GM12878 (cell line): Measurements from ENCODE around the gene GPR151. TPM values are rescaled to one million over a fixed set of nuclear protein-coding genes. Genes with fewer than 3 reads are reported as not detected.

Experiments
- ATAC-seq: fragments of 200-7000 bp; cut with Tn5 transposase; 3 replicates; pipeline ENCODE4 v1.9.1; 2020; ENCODE audit warnings: mild to moderate bottlenecking, moderate library complexity
- BruUV-seq: library from RNA; stranded (reverse); fragments of 400-500 nt; replicated peaks from 2 replicates; lab custom pipeline; 2021; lab: Mats Ljungman, UMichigan
- CTCF ChIA-PET: fragments of 300-600 bp; sonication (Branson Sonifier 250); formaldehyde crosslinking; extraction: SDS; loops from one replicate; lab custom pipeline; 2021; ENCODE audit warnings: inconsistent platforms; lab: Yijun Ruan, JAX
- POLR2A ChIA-PET: fragments of 350-600 bp; formaldehyde crosslinking; extraction: SDS; loops from one replicate; lab custom pipeline; 2021; ENCODE audit warnings: inconsistent platforms; lab: Charles Lee
- RAD21 ChIA-PET: fragments of 300-600 bp; sonication (Branson Sonifier 250); formaldehyde crosslinking; loops from one replicate; lab custom pipeline; 2023; ENCODE audit warnings: antibody characterized with exemption; ENCODE audit not compliant: unreplicated experiment; lab: Charles Lee
- SMC1A ChIA-PET: fragments of 300-600 bp; sonication (Branson Sonifier 250); formaldehyde crosslinking; loops from one replicate; lab custom pipeline; 2023; ENCODE audit not compliant: unreplicated experiment, uncharacterized antibody; lab: Charles Lee
- DNase-seq: peaks from one replicate; pipeline ENCODE4 v3.0.0-alpha.2; 2011; ENCODE audit warnings: low read depth, low spot score
- FAIRE-seq: peaks from 3 replicates; lab custom pipeline; 2011; peaks lifted over from hg19 to GRCh38; lab: Jason Lieb, UNC
- H2AFZ ChIP-seq: 2 replicates; pipeline ENCODE4 v1.6.0; 2011; ENCODE audit warnings: low read depth, low read length, control low read depth; ENCODE audit not compliant: control insufficient read depth
- H3K27ac ChIP-seq: 2 replicates; pipeline ENCODE4 v1.5.1; 2011; ENCODE audit warnings: control low read depth; ENCODE audit not compliant: control insufficient read depth, insufficient read depth
- H3K27me3 ChIP-seq, 2 experiments: replicated peaks in 1 of 2; 2 replicates each; pipeline versions ENCODE4 v1.6.0 to v1.6.1; 2011; ENCODE audit warnings: low read length in 1 of 2; ENCODE audit not compliant: control insufficient read depth in 2 of 2, insufficient read depth in 2 of 2
- H3K36me3 ChIP-seq, 2 experiments: 2 replicates each; pipeline ENCODE4 v1.5.1; 2011; ENCODE audit warnings: low read length in 1 of 2; ENCODE audit not compliant: control insufficient read depth in 2 of 2, insufficient read depth in 2 of 2
- H3K4me1 ChIP-seq: 2 replicates; pipeline ENCODE4 v1.6.1; 2011; ENCODE audit warnings: mild to moderate bottlenecking, low read length, moderate library complexity, mixed read lengths; ENCODE audit not compliant: control insufficient read depth, insufficient read depth
- H3K4me2 ChIP-seq: 2 replicates; pipeline ENCODE4 v1.6.0; 2011; ENCODE audit warnings: control low read depth; ENCODE audit not compliant: control insufficient read depth, insufficient read depth
- H3K4me3 ChIP-seq: fragments of 200-600 bp; sonication (generic); 2 replicates; pipeline ENCODE4 v1.5.1; 2016
- H3K79me2 ChIP-seq: 2 replicates; pipeline ENCODE4 v1.6.0; 2011; ENCODE audit warnings: low read length; ENCODE audit not compliant: control insufficient read depth, insufficient read depth
- H3K9ac ChIP-seq: 2 replicates; pipeline ENCODE4 v1.8.0; 2011; ENCODE audit warnings: low read length, control low read depth, mixed read lengths; ENCODE audit not compliant: control insufficient read depth, insufficient read depth
- H3K9me3 ChIP-seq: replicated peaks from 3 replicates; pipeline ENCODE4 v1.5.1; 2011; ENCODE audit warnings: mild to moderate bottlenecking, low read length; ENCODE audit not compliant: control insufficient read depth, insufficient read depth
- H4K20me1 ChIP-seq: 2 replicates; pipeline ENCODE4 v1.6.0; 2011; ENCODE audit not compliant: control insufficient read depth, insufficient read depth
- BACH1 ChIP-seq: fragments of 450-650 bp; IDR thresholded peaks from 2 replicates; pipeline ENCODE4 v1.6.1; 2017; ENCODE audit warnings: mild to moderate bottlenecking, borderline replicate concordance
- NFXL1 ChIP-seq: fragments of 450-650 bp; IDR thresholded peaks from 2 replicates; pipeline ENCODE4 v1.6.1; 2017; ENCODE audit warnings: antibody characterized with exemption, mild to moderate bottlenecking, borderline replicate concordance
- POLR2AphosphoS2 ChIP-seq: IDR thresholded peaks from 2 replicates; pipeline ENCODE4 v1.6.1; 2011; ENCODE audit warnings: low read depth, mild to moderate bottlenecking, low read length, improper control_type of control experiment, moderate library complexity
- SIN3A ChIP-seq: IDR thresholded peaks from 2 replicates; pipeline ENCODE4 v1.6.1; 2012; ENCODE audit warnings: low read depth, low read length, improper control_type of control experiment
- TAF1 ChIP-seq: IDR thresholded peaks from 2 replicates; pipeline ENCODE4 v1.6.1; 2011; ENCODE audit warnings: mild to moderate bottlenecking, low read depth, low read length, borderline replicate concordance
- TCF7 ChIP-seq: IDR thresholded peaks from 2 replicates; pipeline ENCODE4 v1.6.1; 2014; ENCODE audit warnings: antibody characterized with exemption, borderline replicate concordance
- WGBS: methylation state at CpG from one replicate; pipeline ENCODE4 v1.1.6; 2016; ENCODE audit warnings: low lambda C conversion rate; ENCODE audit not compliant: insufficient replicate concordance, insufficient coverage; ENCODE audit errors: missing lambda C conversion rate; 5-methylcytosine and 5-hydroxymethylcytosine counted together
- in situ Hi-C: fragments of 300-500 bp; cut with MboI; formaldehyde crosslinking; loops from 9 replicates; pipeline ENCODE4 v1.14.3; 2018; ENCODE audit warnings: mixed read lengths
- intact Hi-C: fragments of 100-400 bp; cut with micrococcal nuclease; formaldehyde crosslinking; loops from one replicate; pipeline ENCODE4 v1.14.2; 2022; ENCODE audit not compliant: unreplicated experiment
- polyA plus RNA-seq, 11 experiments: library from polyadenylated mRNA; depleted of rRNA in 4 of 11; unstranded in 6 of 11; stranded (reverse) in 5 of 11; fragments of >200 nt; fragmentation: Nextera tagmentation in 4 of 11; fragmentation: Illumina TruSeq in 1 of 11; extraction: Ambion mirVana in 4 of 11; extraction: Trizol in 1 of 11; gene quantifications; 1 replicate in 1 of 11; 2 replicates in 10 of 11; pipeline versions ENCODE4 v1.2.1 to v1.2.3, GENCODE V29; 2011 to 2016; ENCODE audit warnings: inconsistent platforms in 2 of 11, missing spikeins in 2 of 11, low read depth in 1 of 11
- total RNA-seq, 4 experiments: library from RNA; depleted of rRNA in 3 of 4; stranded (reverse); fragments of >200 nt in 3 of 4; fragmentation: Illumina TruSeq in 1 of 4; extraction: Trizol in 1 of 4; gene quantifications; 2 replicates each; pipeline versions ENCODE4 v1.2.1 to v1.2.3, GENCODE V29; 2013 to 2021
- TF ChIP-seq, protein P1 (sequence below), 3 experiments: IDR thresholded peaks in 2 of 3; conservative IDR thresholded peaks in 1 of 3; 2 replicates each; pipeline ENCODE4 v1.5.1; 2011; ENCODE audit warnings: low read depth in 3 of 3, low read length in 3 of 3, mild to moderate bottlenecking in 3 of 3, control low read depth in 2 of 3, moderate library complexity in 2 of 3, inconsistent platforms in 1 of 3, mixed read lengths in 1 of 3; ENCODE audit not compliant: control insufficient read depth in 2 of 3, insufficient read depth in 1 of 3; ENCODE audit errors: extremely low read depth in 1 of 3
- TF ChIP-seq, protein P2 (sequence below): IDR thresholded peaks from 2 replicates; pipeline ENCODE4 v1.6.1; 2011; ENCODE audit warnings: low read depth, low read length, improper control_type of control experiment, borderline replicate concordance
- TF ChIP-seq, protein P3 (sequence below): IDR thresholded peaks from 2 replicates; pipeline ENCODE4 v1.6.1; 2012; ENCODE audit warnings: mild to moderate bottlenecking, low read depth, low read length
- TF ChIP-seq, protein P4 (sequence below): fragments of 450-650 bp; IDR thresholded peaks from 2 replicates; pipeline ENCODE4 v1.6.1; 2016; ENCODE audit warnings: mild to moderate bottlenecking

The GPR151 gene
- total and polyA plus RNA-seq, 10 of the 15 experiments (the other 5 are each of a cell fraction or from before 2014, with no cell fraction given), result 0.11 TPM; not detected in 9

DNA sequence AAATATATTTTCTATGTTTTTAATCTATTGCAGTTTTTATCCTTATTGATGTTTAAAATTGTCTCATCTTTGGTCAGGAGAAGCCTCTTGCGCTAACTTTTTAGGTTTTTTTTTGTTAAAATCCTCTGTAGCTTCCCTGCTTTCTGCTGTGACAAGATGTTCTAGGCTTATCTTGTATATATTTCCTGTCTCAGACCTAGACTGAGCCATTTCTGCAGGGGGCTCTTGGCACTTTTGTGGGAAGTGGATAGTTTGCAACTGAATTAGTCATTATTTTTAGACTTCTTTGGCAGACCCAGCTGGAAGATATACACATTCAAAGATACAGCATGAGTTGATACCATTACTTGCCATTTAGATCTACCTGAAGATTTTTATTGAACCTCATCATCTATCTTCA lies 40.1 kb downstream of the GPR151 start:
- H3K79me2 ChIP-seq, result no peaks in the 10 kb centered on the region
- FAIRE-seq, result no peak

DNA sequence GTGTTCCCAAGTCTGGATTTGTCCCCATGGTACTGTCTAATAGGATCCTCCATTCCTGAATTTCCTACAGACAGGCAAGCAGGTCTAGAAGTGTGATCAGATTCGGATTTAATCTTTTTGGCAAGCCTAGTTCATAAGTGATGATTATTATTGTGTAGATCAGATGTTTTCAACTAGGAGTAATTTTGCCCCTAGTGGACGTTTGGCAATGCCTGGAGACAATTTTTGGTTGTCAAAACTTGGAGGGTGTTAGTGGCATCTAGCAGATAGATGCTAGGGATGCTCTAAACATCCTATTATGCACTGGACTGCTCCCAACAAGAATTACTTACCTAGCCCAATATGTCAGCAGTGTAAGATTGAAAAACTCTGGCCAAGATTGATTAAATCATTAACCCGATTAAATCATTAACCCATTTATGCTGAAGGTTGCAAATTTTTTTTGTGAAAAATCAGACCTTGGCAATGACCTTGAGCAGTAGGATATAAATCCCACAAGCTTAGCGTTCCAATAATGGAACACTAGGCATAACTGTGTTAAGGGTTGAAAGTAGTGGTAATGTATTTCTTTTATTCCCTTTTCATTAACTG lies 40.7 kb downstream of the GPR151 start:
- RAD21 ChIA-PET, result no interaction called here
- Histone ChIP-seq H2AFZ (no peak overlapping the region), H4K20me1 (no peaks in the 10 kb centered on the region; the same call in 1 of the 2 replicates), H3K27me3 (no peaks in the 10 kb centered on the region), H3K27ac (no peak overlapping the region), H3K4me2 (no peak overlapping the region), H3K9ac (no peak overlapping the region), H3K79me2 (no peaks in the 10 kb centered on the region)
- no peak for DNase-seq
- BruUV-seq, result no TSS peak
- SMC1A ChIA-PET, result no interaction called here
- WGBS, result 74% methylated on average over 4 of the region's 4 CpGs
- intact Hi-C loops, result no loop called here
- in situ Hi-C loops, result no loop called here
- CTCF ChIA-PET, result no interaction called here
- TF ChIP-seq, protein P1, sequence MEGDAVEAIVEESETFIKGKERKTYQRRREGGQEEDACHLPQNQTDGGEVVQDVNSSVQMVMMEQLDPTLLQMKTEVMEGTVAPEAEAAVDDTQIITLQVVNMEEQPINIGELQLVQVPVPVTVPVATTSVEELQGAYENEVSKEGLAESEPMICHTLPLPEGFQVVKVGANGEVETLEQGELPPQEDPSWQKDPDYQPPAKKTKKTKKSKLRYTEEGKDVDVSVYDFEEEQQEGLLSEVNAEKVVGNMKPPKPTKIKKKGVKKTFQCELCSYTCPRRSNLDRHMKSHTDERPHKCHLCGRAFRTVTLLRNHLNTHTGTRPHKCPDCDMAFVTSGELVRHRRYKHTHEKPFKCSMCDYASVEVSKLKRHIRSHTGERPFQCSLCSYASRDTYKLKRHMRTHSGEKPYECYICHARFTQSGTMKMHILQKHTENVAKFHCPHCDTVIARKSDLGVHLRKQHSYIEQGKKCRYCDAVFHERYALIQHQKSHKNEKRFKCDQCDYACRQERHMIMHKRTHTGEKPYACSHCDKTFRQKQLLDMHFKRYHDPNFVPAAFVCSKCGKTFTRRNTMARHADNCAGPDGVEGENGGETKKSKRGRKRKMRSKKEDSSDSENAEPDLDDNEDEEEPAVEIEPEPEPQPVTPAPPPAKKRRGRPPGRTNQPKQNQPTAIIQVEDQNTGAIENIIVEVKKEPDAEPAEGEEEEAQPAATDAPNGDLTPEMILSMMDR (IDR thresholded peaks at IDR 0.05 in 2 of 3, conservative IDR thresholded peaks at IDR 0.05 in 1 of 3; ENCODE audit: control insufficient read depth in 2 of 3, extremely low read depth in 1 of 3, insufficient read depth in 1 of 3, low read depth in 3 of 3, low read length in 3 of 3), result peak in 2 of 3 experiments; percentile 31 to 47; a peak in 4 of 6 replicates
- TF ChIP-seq, protein P2, sequence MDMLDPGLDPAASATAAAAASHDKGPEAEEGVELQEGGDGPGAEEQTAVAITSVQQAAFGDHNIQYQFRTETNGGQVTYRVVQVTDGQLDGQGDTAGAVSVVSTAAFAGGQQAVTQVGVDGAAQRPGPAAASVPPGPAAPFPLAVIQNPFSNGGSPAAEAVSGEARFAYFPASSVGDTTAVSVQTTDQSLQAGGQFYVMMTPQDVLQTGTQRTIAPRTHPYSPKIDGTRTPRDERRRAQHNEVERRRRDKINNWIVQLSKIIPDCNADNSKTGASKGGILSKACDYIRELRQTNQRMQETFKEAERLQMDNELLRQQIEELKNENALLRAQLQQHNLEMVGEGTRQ, result no peak
- TF ChIP-seq, protein P3, sequence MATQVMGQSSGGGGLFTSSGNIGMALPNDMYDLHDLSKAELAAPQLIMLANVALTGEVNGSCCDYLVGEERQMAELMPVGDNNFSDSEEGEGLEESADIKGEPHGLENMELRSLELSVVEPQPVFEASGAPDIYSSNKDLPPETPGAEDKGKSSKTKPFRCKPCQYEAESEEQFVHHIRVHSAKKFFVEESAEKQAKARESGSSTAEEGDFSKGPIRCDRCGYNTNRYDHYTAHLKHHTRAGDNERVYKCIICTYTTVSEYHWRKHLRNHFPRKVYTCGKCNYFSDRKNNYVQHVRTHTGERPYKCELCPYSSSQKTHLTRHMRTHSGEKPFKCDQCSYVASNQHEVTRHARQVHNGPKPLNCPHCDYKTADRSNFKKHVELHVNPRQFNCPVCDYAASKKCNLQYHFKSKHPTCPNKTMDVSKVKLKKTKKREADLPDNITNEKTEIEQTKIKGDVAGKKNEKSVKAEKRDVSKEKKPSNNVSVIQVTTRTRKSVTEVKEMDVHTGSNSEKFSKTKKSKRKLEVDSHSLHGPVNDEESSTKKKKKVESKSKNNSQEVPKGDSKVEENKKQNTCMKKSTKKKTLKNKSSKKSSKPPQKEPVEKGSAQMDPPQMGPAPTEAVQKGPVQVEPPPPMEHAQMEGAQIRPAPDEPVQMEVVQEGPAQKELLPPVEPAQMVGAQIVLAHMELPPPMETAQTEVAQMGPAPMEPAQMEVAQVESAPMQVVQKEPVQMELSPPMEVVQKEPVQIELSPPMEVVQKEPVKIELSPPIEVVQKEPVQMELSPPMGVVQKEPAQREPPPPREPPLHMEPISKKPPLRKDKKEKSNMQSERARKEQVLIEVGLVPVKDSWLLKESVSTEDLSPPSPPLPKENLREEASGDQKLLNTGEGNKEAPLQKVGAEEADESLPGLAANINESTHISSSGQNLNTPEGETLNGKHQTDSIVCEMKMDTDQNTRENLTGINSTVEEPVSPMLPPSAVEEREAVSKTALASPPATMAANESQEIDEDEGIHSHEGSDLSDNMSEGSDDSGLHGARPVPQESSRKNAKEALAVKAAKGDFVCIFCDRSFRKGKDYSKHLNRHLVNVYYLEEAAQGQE, result no peak
- TF ChIP-seq, all 136 proteins: peak for 1
- no peak for FAIRE-seq
- POLR2A ChIA-PET, result no interaction called here
- H3K36me3 ChIP-seq, result peaks cover 7 to 46% of the 10 kb centered on the region in 2 experiments
- peak; percentile 64 for ATAC-seq
- H3K4me1 ChIP-seq, result no peaks in the 10 kb centered on the region
- no peaks in the 10 kb centered on the region for H3K9me3 ChIP-seq
- H3K4me3 ChIP-seq, result no peak overlapping the region

More for the DNA sequence above, 40.1 kb downstream of the GPR151 start:
- 94% methylated on average over 1 of the region's 1 CpG for WGBS
- no TSS peak for BruUV-seq
- Histone ChIP-seq H3K27me3 (no peaks in the 10 kb centered on the region), H2AFZ (no peak overlapping the region), H4K20me1 (no peaks in the 10 kb centered on the region; the same call in 1 of the 2 replicates), H3K4me1 (no peaks in the 10 kb centered on the region), H3K4me3 (no peak overlapping the region), H3K36me3 (peaks cover 7 to 41% of the 10 kb centered on the region in 2 experiments), H3K27ac (no peak overlapping the region), H3K4me2 (no peak overlapping the region), H3K9me3 (no peaks in the 10 kb centered on the region), H3K9ac (no peak overlapping the region)
- POLR2A ChIA-PET, result no interaction called here
- in situ Hi-C loops (no loop called here), intact Hi-C loops (no loop called here)
- no peak for ATAC-seq
- no peak for DNase-seq
- TF ChIP-seq TAF1 (no peak), NFXL1 (no peak), SIN3A (no peak), TCF7 (no peak), POLR2AphosphoS2 (no peak), BACH1 (no peak)
- TF ChIP-seq, protein P4, sequence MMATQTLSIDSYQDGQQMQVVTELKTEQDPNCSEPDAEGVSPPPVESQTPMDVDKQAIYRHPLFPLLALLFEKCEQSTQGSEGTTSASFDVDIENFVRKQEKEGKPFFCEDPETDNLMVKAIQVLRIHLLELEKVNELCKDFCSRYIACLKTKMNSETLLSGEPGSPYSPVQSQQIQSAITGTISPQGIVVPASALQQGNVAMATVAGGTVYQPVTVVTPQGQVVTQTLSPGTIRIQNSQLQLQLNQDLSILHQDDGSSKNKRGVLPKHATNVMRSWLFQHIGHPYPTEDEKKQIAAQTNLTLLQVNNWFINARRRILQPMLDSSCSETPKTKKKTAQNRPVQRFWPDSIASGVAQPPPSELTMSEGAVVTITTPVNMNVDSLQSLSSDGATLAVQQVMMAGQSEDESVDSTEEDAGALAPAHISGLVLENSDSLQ, result no peak
- RAD21 ChIA-PET, result no interaction called here
- CTCF ChIA-PET, result no interaction called here
- SMC1A ChIA-PET, result interaction anchor here (0.6 to 2.4 kb wide), 2 partner anchors 8 to 21 kb away, joined by 3 to 6 read pairs; no protein-coding TSS in a partner anchor
